K562 (cell line): ENCODE results near the gene GRWD1. TPM values are rescaled to one million over a fixed set of nuclear protein-coding genes. Genes with fewer than 3 reads are reported as not detected.

ENCODE experiments used
- ATF4 ChIP-seq: fragments of 450-650 bp; formaldehyde crosslinking; IDR thresholded peaks from 2 replicates; pipeline ENCODE4 v1.4.0; 2022; ENCODE audit warnings: mild to moderate bottlenecking, moderate library complexity
- CBX1 ChIP-seq: sonication (generic); IDR thresholded peaks from 2 replicates; pipeline ENCODE4 v1.6.1; 2016; ENCODE audit warnings: antibody characterized with exemption, low read depth, mild to moderate bottlenecking
- CLOCK ChIP-seq: fragments of 250-450 bp; sonication (Bioruptor Pico); IDR thresholded peaks from 2 replicates; pipeline ENCODE4 v1.4.0; 2020; ENCODE audit warnings: mild to moderate bottlenecking, moderate library complexity, borderline replicate concordance
- CTCF ChIP-seq, 3 experiments: IDR thresholded peaks in 2 of 3; conservative IDR thresholded peaks in 1 of 3; 2 replicates each; pipeline ENCODE4 v1.5.1; 2011 to 2012; ENCODE audit warnings: low read length in 3 of 3, mild to moderate bottlenecking in 3 of 3, control low read depth in 2 of 3, improper control_type of control experiment in 1 of 3, inconsistent platforms in 1 of 3, low read depth in 1 of 3, mixed read lengths in 1 of 3, moderate library complexity in 1 of 3; ENCODE audit not compliant: insufficient read depth in 2 of 3
- HBP1 ChIP-seq: fragments of 450-650 bp; formaldehyde crosslinking; IDR thresholded peaks from 2 replicates; pipeline ENCODE4 v1.4.0; 2022; ENCODE audit warnings: missing genetic modification characterization
- MTA3 ChIP-seq: fragments of 450-650 bp; formaldehyde crosslinking; IDR thresholded peaks from 2 replicates; pipeline ENCODE4 v1.6.1; 2017; ENCODE audit warnings: mild to moderate bottlenecking, borderline replicate concordance
- NFXL1 ChIP-seq: fragments of 450-650 bp; formaldehyde crosslinking; IDR thresholded peaks from 2 replicates; pipeline ENCODE4 v1.4.0; 2021; ENCODE audit warnings: mild to moderate bottlenecking
- UBTF ChIP-seq, 2 experiments: IDR thresholded peaks; 2 replicates each; pipeline ENCODE4 v1.6.1; 2012; ENCODE audit warnings: improper control_type of control experiment in 2 of 2, low read depth in 2 of 2, low read length in 2 of 2, borderline replicate concordance in 1 of 2
- ZBTB17 ChIP-seq: fragments of 450-650 bp; formaldehyde crosslinking; IDR thresholded peaks from 2 replicates; pipeline ENCODE4 v1.4.0; 2020; ENCODE audit warnings: mild to moderate bottlenecking
- ZBTB2 ChIP-seq: fragments of 450-650 bp; IDR thresholded peaks from 2 replicates; pipeline ENCODE4 v1.6.1; 2016; ENCODE audit warnings: antibody characterized with exemption
- ZBTB34 ChIP-seq: fragments of 250-450 bp; sonication (Bioruptor Pico); IDR thresholded peaks from 2 replicates; pipeline ENCODE4 v1.8.0; 2021; ENCODE audit warnings: mild to moderate bottlenecking, moderate library complexity
- ZNF197 ChIP-seq: fragments of 200-800 bp; sonication (Bioruptor generic); IDR thresholded peaks from 2 replicates; pipeline ENCODE4 v1.6.1; 2016; ENCODE audit warnings: low read depth, missing genetic modification characterization, missing compliant biosample characterization
- ZNF551 ChIP-seq: fragments of 250-450 bp; sonication (Bioruptor Pico); IDR thresholded peaks from 2 replicates; pipeline ENCODE4 v1.5.0; 2021; ENCODE audit warnings: mild to moderate bottlenecking, moderate library complexity
- polyA plus RNA-seq, 8 experiments: library from polyadenylated mRNA; depleted of rRNA in 4 of 8; stranded (reverse) in 5 of 8; unstranded in 3 of 8; fragments of >200 nt; fragmentation: Nextera tagmentation in 2 of 8; fragmentation: Illumina TruSeq in 1 of 8; extraction: Ambion mirVana in 2 of 8; extraction: Trizol in 1 of 8; gene quantifications; 2 replicates each; pipeline versions ENCODE4 v1.2.1 to v1.2.3, GENCODE V29; 2011 to 2014; ENCODE audit warnings: inconsistent platforms in 1 of 8, missing spikeins in 1 of 8
- total RNA-seq, 7 experiments: library from RNA; depleted of rRNA in 6 of 7; stranded (reverse); fragments of >200 nt in 6 of 7; fragmentation: Illumina TruSeq in 2 of 7; extraction: Trizol in 2 of 7; gene quantifications; 2 replicates each; pipeline versions ENCODE4 v1.2.1 to v1.2.3, GENCODE V29; 2011 to 2021; ENCODE audit warnings: low replicate concordance in 1 of 7

Gene GRWD1
- total and polyA plus RNA-seq, 9 of the 15 experiments (the other 6 are each of a cell fraction or from before 2014, with no cell fraction given), result 1.5 to 87.2 (median 24.5) TPM

- TF ChIP-seq MTA3 (no peak), ZBTB34 (CRISPR knock-in tag) (no peak), CTCF (IDR thresholded peaks at IDR 0.05 in 2 of 3, conservative IDR thresholded peaks at IDR 0.05 in 1 of 3; ENCODE audit: insufficient read depth in 2 of 3, low read depth in 1 of 3, low read length in 3 of 3) (no peak), NFXL1 (no peak), CBX1 (no peak; the same call in 1 of the 2 replicates), HBP1 (peak; percentile 67; the same call in 1 of the 2 replicates), ZNF197 (peak; percentile 96), UBTF (IDR thresholded peaks at IDR 0.05; ENCODE audit: borderline replicate concordance in 1 of 2, low read depth in 2 of 2, low read length in 2 of 2) (peak in 1 of 2 experiments; percentile 69; a peak in 1 of 4 replicates), ZBTB2 (no peak), ZBTB17 (CRISPR knock-in tag) (no peak), CLOCK (CRISPR knock-in tag) (no peak), ZNF551 (CRISPR knock-in tag) (no peak), ATF4 (CRISPR knock-in tag) (no peak)
Measured at GRCh38 chr19:48398375-48399235, 47.2 kb upstream of the GRWD1 start (continued).
